ENCODE measurements around the gene ACY1.
A peak's percentile ranks its signal among the peaks of the same experiment; 100 is the strongest.

ACY1 gene

DNA sequence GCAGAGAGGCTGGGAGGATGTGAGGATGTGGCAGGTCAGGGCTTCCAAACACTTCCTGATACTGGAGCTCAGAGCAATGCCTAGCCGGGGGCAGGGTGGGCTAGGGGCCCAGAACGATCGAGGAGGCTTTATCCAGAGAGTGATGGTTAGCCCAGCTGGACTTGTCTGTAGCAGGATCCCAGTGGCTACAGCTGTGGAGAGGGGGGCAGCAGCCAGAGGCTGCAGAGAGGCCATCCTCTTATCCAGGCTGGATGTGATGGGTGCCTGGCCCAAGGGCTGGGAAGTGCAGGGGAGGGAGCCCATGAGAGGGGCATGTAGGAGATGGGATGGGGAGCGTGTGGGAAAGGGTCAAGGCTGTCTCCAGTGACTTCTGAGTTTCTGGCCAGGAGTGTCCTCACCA is 36.5 kb upstream of the ACY1 start:
- DNase-seq, result no peak

- no peak for DNase-seq
Observed at GRCh38 chr3:51947215-51947900, 36.0 kb upstream of the ACY1 start.

DNA sequence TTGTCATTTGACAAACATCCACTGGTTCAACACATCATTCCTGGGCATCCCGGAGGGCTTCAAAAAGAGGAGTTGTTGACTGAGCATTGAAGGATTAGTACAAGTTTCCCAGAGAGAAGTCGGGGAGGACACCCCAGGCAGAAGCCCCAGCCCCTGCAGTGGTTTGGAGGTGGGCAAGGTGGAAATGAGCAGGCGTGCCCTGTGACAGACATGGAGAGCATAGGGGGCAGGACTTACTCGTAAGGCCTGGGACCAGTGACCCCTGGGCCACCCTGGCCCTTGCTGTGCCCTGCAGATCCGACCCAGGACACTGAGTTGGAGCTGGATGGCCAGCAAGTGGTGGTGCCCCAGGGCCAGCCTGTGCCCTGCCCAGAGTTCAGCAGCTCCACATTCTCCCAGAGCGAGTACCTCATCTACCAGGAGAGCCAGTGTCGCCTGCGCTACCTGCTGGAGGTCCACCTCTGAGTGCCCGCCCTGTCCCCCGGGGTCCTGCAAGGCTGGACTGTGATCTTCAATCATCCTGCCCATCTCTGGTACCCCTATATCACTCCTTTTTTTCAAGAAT is 35.2 kb upstream of the ACY1 start:
- DNase-seq, result no peak

- no peak for DNase-seq
Observed at GRCh38 chr3:51949121-51949520, 34.2 kb upstream of the ACY1 start.

- DNase-seq, result no peak
Observed at GRCh38 chr3:51950899-51951298, 32.4 kb upstream of the ACY1 start.

DNA sequence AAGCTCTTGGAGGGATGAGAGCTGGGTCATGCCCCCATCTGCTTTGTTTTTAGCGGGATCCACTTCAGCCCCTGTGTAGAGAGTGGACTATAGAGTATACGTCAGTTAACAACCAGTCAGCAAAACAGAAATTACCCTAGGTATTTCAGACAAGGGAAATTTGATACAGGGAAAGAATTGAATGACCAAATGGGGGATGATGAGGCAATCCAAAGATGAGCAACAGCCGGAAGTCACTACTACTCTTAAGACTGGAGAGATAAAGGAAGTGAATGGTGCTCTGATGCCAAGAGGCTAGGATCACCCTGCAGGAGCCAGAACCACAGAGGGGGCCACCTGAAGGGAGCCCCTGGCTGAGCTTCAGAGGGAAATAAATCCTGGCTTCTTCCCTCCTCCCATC is 29.9 kb upstream of the ACY1 start:
- no peak for DNase-seq

- no peak for DNase-seq
Observed at GRCh38 chr3:51954105-51954504, 29.2 kb upstream of the ACY1 start.

- no peak for DNase-seq
Observed at GRCh38 chr3:51954713-51955112, 28.6 kb upstream of the ACY1 start.

- no peak for DNase-seq
Observed at GRCh38 chr3:51955175-51955892, 28.0 kb upstream of the ACY1 start, which contains the start of gene GPR62. Gene GPR62 (plus strand): TSS chr3:51955381. CDS start chr3:51955653, 272 bp downstream.

- DNase-seq, result no peak
Observed at GRCh38 chr3:51955893-51956770, 27.2 kb upstream of the ACY1 start.

- DNase-seq, result no peak
Observed at GRCh38 chr3:51957520-51958205, 25.7 kb upstream of the ACY1 start.

- DNase-seq, result no peak
Observed at GRCh38 chr3:51958603-51959521, 24.5 kb upstream of the ACY1 start.

DNA sequence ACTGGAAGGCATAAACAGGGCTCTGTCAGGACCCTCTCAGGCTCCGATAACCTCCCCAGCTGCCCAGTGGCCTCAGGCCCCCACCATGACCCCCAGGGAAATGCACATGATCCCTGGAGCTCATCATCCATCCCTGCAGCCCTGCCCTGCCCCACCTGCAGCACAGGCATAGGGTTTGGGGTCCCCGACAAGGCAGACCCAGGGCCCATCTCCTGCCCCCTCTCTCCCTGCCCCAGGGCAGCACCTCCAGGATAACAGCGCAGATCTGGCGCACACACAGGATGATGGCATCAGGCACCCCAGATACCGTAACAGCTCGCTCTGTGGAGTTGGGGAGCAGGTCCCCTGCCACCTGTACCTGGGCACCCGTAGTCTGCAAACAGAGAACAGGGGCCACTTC is 23.7 kb upstream of the ACY1 start:
- no peak for DNase-seq

DNA sequence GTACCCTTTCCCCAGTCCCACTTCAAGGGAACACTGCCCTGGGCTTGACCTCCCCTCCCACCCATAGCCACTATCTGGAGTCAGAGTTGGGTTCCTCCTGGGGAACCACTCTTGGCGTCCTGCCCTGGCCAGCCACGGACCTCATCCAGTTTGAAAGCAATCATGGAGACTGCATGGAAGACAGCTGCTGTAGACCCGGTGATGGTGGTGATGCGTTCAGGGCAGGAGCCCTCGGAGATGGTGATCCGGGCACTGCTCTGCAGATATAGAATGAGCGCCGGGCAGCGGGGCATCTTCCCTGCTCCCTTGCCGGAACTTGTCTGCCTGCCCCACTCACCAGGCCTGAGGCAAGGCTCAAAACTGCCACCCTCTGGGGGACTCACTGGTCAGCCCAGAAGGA is 22.9 kb upstream of the ACY1 start:
- no peak for DNase-seq

DNA sequence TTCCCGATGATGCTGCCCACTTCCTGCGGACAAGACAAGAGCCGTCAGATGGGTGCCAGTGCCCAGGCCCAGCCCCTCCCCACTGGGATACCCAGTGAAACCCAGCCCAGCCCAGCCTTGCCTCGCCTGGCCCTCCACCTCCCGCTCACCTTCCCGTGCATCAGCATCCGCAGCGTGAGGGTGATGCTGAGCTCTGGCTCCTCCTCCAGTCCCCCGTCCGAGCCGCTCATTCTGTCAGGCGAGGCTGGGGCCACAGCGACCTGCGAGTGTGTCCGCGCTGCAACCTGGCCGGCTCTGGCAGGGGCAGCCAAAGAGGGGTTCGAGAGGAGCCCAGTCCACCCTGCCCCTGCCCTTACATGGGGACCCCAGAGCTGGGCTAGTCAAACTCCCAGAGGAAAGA is 22.3 kb upstream of the ACY1 start:
- no peak for DNase-seq

GRCh38 chr3:51961602-51962569 is 21.4 kb upstream of the ACY1 start:
- DNase-seq, result no peak

GRCh38 chr3:51962854-51963530 is 20.3 kb upstream of the ACY1 start:
- no peak for DNase-seq

DNA sequence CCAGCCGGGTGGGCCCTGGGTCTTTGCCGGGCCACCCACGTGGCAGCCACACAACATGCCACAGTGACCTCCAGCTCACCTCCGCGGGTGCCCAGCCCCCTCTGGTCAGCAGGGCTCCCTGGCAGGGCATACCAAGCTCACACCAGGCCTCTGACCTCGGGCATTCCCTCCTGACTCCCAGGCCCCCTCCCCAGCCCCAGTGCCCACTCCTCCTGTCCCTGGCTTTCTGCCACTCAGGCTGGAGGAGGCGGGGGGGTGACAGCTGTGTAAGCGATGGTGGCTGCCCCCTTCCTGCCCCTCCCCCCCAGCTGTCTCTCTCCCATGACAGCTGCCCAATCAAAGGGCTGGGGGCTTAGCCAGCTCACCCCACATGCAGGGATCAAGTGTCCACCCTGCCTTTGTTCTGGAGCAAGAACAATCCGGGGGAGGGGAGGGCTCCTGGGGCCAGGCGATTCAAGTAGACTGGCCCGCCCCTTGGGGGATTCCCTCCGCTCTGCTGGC is 19.3 kb upstream of the ACY1 start:
- DNase-seq, result peak; percentile 54

DNA sequence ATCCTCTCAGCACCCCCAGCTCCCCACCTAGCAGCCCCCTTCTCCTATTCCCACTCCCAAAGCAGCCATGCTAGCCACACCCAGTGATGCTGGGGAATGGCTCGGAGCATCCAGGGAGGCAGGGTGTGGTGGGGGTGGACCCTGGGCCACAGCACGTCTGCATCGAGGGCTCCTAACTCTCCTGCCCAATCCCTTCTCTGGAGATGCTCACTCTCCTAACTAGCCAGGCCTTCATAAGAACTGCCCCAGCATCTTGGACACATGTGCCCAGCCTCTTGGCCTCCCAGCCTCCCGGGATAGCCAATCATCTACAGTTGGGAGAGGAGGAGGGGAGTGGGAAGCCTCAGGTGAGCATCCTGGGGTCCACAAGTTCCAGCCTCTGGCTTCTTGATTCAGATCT is 18.8 kb upstream of the ACY1 start:
- no peak for DNase-seq

DNA sequence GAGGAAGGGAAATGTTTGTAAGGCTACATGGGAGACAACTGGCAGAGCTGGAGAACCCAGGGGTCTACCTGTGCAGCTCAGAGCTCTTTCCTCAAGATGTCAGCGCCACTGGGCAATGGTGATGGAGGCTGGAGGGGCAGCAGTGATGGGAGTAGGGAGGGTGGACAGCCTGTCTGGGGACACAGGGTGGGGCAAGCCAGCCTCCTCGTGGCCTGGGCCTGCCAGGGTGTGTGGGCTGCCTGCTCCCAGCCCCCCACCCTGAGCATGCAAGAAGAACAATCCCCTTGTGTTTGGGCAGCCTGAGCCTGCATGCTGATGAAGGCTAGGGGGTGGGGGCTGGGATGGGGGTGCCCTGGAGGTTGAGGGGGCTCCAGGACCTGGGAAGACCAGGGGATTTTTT is 17.3 kb upstream of the ACY1 start:
- DNase-seq, result no peak
